ENCODE data around the gene CLEC2L.

- TF ChIP-seq CTCF (IDR thresholded peaks at IDR 0.05), result no peak
- TF ChIP-seq EZH2 (IDR thresholded peaks at IDR 0.05), result no peak
These were observed 66.0 kb downstream of the CLEC2L start for GRCh38 chr7:139589474-139589873.
